NCI-H187 treated with DMSO at 0.1 percent for 48 hours (cell line): ENCODE measurements around the gene COMMD1.
"Not testable (repeated sequence)": the region's sequence is repeated elsewhere in the genome, so short reads cannot be mapped to it uniquely, and the experiment has no call there.

Source experiments
- DNase-seq: peaks from one replicate; lab custom pipeline; 2025; lab: John Stamatoyannopoulos, UW

The COMMD1 gene

GRCh38 chr2:62030902-62031301, 125.4 kb downstream of the COMMD1 start:
- DNase-seq: no peak

- no peak for DNase-seq
These were observed 126.6 kb downstream of the COMMD1 start for GRCh38 chr2:62032096-62032495.

- DNase-seq: no peak
These were observed 129.2 kb downstream of the COMMD1 start for GRCh38 chr2:62034715-62035114.

GRCh38 chr2:62036229-62036628, 130.8 kb downstream of the COMMD1 start:
- DNase-seq: no peak

- DNase-seq: no peak
These were observed 131.3 kb downstream of the COMMD1 start for GRCh38 chr2:62036761-62037250.

GRCh38 chr2:62038975-62039771, 133.7 kb downstream of the COMMD1 start:
- no peak for DNase-seq

GRCh38 chr2:62040926-62041325, 135.5 kb downstream of the COMMD1 start:
- DNase-seq: no peak

- DNase-seq: not testable (repeated sequence)
These were observed 136.4 kb downstream of the COMMD1 start for GRCh38 chr2:62041701-62042385.

GRCh38 chr2:62042400-62042799, 136.9 kb downstream of the COMMD1 start:
- no peak for DNase-seq

GRCh38 chr2:62042944-62043343, 137.5 kb downstream of the COMMD1 start:
- no peak for DNase-seq

GRCh38 chr2:62045017-62045543, 139.6 kb downstream of the COMMD1 start:
- no peak for DNase-seq

GRCh38 chr2:62046141-62046540, 140.7 kb downstream of the COMMD1 start:
- no peak for DNase-seq

- DNase-seq: no peak
These were observed 145.1 kb downstream of the COMMD1 start for GRCh38 chr2:62050456-62051045.

GRCh38 chr2:62054029-62054791, 148.7 kb downstream of the COMMD1 start:
- DNase-seq: no peak

- DNase-seq: no peak
These were observed 149.5 kb downstream of the COMMD1 start for GRCh38 chr2:62054916-62055450.

GRCh38 chr2:62055724-62056336, 150.4 kb downstream of the COMMD1 start:
- DNase-seq: no peak

- no peak for DNase-seq
These were observed 150.9 kb downstream of the COMMD1 start for GRCh38 chr2:62056341-62056740.

GRCh38 chr2:62065243-62065642, 159.8 kb downstream of the COMMD1 start:
- DNase-seq: no peak

- DNase-seq: no peak
These were observed 165.7 kb downstream of the COMMD1 start for GRCh38 chr2:62071126-62071598.

GRCh38 chr2:62071760-62072680, 166.5 kb downstream of the COMMD1 start:
- no peak for DNase-seq
